Iris pigment epithelial cell (primary cell): ENCODE results near the gene PDSS2.
A peak's percentile ranks its signal among the peaks of the same experiment; 100 is the strongest.
"Not testable (repeated sequence)": the region's sequence is repeated elsewhere in the genome, so short reads cannot be mapped to it uniquely, and the experiment has no call there.

Source experiments
- DNase-seq: peaks from one replicate; pipeline ENCODE4 v3.0.0-alpha.2; 2011; ENCODE audit warnings: low read depth

PDSS2 gene

GRCh38 chr6:107216197-107216933, 243.0 kb downstream of the PDSS2 start:
- no peak for DNase-seq

- no peak for DNase-seq
Measured at GRCh38 chr6:107215334-107215733, 244.0 kb downstream of the PDSS2 start.

- no peak for DNase-seq
Measured at GRCh38 chr6:107214655-107215054, 244.7 kb downstream of the PDSS2 start.

- DNase-seq = no peak
Measured at GRCh38 chr6:107209406-107210305, 249.7 kb downstream of the PDSS2 start.

DNA sequence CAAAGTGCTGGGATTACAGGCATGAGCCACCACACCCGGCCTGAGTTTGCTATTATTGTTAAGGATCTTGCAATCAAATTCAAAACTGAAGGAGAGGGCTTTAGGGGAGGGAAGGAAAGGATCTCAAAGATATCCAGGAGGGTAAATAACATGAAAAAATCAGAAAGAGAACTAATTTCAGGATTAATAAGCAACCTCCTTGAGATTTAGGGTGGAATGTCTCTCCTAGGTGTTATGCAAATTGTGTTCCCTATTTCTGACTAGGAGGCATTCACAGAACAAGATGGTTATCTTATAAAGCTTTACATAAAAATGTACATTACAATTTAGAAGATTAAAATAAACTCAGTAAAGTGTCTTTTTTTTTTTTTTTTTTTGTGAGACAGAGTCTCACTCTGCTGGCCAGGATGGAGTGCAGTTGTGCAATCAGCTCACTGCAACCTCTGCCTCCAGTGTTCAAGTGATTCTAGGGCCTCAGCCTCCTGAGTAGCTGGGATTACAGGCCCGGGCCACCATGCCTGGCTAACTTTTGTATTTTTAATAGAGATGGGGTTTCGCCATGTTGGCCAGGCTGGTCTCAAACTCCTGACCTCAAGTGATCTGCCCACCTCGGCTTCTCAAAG, 252.0 kb downstream of the PDSS2 start:
- no peak for DNase-seq

DNA sequence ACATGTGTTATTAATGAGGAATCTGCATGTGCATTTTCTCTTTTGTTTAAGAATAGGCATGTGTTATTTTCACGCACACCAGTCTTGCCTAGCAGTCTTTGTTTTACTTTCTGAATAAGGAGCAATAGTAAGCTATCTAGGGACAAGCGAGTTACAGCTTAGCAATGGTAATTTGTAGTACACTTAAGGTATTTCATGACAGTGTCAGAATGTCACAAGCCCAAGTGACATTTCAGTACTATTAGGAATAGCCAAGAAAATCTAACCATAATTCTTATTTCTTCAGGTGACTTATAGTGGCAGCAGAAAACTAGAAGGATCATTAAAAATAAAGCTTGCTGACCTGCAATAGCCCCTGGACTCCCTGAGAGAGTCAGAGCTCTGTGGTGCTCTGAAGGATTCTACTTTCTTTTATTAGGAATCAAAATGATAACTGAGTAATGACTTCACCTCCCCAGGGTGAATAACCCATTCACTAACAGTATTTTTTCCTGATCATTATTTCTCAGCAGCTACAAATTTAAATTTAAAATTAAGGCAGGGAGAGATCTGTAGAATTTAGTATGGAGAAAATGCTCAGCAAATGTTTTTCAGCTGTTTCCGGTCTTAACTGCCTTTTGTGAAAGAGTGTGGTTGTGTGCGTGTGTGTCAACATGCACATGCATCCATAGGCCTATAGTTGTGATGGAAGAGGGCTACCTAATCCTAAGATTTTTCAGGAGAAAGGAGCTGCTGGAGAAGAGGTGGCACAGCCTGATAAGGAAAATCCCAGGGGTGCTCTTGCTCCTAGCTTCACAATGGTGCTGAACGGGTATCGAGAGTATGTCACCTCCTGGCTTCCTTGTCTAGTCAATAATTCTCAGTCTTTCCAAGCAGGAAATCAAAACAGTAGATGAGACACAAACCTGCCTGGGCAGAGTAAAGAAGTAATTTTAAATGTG, 254.0 kb downstream of the PDSS2 start:
- no peak for DNase-seq

GRCh38 chr6:107202876-107203468, 256.4 kb downstream of the PDSS2 start:
- no peak for DNase-seq

GRCh38 chr6:107198631-107199416, 260.5 kb downstream of the PDSS2 start:
- no peak for DNase-seq

GRCh38 chr6:107196152-107196551, 263.2 kb downstream of the PDSS2 start:
- no peak for DNase-seq

- not testable (repeated sequence) for DNase-seq
Measured at GRCh38 chr6:107194723-107195122, 264.6 kb downstream of the PDSS2 start.

DNA sequence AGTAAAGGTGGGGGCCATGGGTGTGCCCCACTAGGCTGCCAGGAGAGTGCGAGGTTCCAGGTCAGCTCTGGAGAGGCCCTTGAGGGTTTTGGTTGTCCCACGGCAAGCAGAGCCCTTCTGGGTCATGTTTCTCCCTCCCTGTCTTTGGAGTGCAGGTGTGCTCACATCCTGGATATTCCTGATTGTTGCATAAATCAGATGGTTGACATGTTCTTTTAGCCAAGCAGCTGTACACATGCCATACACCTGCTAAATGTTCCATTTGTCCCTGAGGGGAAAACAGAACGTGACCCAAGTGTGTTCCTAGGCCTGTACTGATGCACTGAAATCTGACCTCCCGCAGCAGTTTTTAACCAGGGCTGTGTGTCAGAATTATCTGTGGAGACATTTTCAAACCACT, 266.5 kb downstream of the PDSS2 start:
- DNase-seq = no peak

- DNase-seq = no peak
Measured at GRCh38 chr6:107187630-107188029, 271.7 kb downstream of the PDSS2 start.

DNA sequence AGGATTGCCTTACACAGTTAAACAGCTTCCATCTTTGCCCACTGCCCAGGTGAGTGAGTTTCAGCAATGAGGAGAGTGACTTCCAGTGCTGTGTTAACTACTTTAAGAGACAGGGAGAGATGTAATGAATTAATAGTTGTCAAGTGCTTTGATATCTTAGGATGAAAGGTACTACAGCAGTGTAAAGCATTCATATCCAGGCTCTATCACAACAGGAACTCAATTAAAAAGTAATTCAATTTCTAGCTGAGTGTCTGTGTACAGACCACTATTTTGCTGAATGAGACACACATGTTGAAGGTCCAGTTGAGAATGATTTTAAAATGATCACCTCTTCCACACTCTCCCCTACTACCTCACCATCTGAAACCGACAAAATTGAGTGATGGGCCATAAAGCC, 273.3 kb downstream of the PDSS2 start:
- no peak for DNase-seq

DNA sequence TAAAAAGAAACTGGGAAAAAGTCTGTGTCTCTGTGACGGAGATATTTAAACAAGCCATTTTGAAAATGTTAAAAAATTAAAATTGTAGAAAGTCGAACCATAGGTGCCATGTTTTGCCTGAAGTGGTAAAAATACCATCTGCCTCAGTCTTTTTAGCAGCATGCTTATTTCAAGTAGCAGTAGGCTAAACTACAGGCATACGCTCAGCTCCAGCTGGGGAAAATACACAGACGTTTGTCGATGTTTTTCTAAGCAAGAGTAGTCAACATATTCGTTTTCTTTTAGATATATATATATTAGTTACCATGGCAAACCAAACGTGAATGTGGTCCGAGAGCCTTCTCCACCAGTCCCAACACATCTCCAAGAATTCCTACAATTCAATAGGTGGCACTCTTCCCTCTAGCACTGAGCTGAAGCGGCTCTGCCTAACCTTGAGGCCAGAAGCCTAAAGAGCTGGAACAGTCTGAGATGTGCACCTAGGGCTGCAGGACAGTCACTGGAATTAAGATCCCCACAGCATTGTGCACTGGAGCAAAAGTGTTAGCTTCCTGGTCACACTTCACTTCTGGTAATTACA, 273.9 kb downstream of the PDSS2 start:
- DNase-seq = peak; percentile 15

GRCh38 chr6:107184435-107184834, 274.9 kb downstream of the PDSS2 start:
- DNase-seq = no peak

DNA sequence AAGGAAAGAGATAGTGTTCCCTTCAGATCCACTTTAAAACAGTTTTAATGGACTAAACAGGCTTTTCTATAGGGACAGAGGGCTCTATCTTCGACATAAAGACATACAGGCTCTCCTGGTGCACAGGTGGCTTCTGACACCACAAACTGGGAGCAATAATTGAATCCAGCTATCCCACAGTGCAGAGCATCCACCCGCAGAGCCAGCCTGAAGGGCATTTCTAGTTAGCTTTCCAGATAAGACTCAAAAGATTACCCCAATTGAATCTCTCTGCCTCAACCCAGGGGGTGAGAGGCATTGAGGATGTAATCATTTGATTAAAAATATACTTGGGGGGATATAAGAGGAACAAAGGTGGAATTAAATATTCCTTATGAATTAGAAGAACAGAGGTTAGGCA, 279.3 kb downstream of the PDSS2 start:
- no peak for DNase-seq

DNA sequence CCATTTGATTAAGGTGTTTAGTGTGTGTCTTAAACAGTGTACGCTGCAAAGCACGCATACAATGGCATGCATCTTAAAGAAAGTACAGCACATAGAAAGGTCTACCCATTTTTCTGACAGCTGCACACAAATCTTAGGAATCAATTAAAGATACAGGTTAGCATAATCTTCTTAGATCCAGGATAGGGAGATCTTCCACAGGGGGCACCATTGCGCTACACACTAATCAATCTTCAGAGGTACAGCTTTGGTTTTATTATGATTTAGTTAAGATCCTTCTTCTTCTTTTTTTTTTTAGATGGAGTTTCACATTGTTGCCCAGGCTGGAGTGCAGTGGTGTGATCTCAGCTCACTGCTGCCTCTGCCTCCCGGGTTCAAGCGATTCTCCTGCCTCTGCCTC, 280.4 kb downstream of the PDSS2 start:
- DNase-seq = peak; percentile 34

DNA sequence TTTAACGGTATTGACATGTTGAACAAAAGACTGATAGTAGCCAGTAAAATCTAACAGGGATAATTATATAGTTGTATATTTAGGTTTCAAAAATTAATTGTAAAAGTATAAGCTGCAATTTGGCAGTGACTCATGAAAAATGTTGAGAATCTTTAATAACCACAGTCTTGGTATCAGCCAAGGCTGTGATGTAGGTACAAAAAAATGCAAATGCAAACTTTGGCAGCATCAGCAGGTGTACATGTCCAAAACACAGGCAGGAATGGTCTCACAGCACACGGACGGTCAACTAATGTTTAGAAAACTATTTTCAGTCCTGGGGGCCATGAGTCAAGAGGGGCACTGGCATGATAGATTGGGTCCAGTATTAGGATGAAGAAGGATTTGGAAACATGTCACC, 285.6 kb downstream of the PDSS2 start:
- peak; percentile 55 for DNase-seq

DNA sequence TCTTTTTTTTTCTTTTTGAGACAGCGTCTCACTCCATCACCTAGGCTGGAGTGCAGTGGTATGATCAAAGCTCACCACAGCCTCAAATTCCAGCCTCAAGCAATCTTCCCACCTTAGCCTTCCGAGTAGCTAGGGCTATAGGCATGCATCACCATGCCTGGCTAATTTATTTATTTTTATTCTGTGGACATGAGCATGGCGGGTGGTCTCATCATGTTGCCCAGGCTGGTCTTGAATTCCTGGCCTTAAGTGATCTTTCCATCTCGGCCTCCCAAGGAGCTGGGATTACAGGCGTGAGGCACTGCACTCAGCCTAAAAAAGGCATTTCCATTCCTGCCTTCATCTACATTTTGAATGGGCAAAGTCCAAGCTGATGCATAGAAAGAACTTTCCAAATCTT, 287.9 kb downstream of the PDSS2 start:
- DNase-seq = no peak

GRCh38 chr6:107164299-107164698, 295.1 kb downstream of the PDSS2 start:
- not testable (repeated sequence) for DNase-seq
